Ishikawa (cell line): Measurements from ENCODE around the gene PLXNA2.

ENCODE experiments used
- CEBPB ChIP-seq: IDR thresholded peaks from 2 replicates; pipeline ENCODE4 v1.6.1; 2012
- CREB1 ChIP-seq: IDR thresholded peaks from 2 replicates; pipeline ENCODE4 v1.6.1; 2012; ENCODE audit warnings: low read depth
- EGR1 ChIP-seq: IDR thresholded peaks from 2 replicates; pipeline ENCODE4 v1.6.1; 2012
- EP300 ChIP-seq: IDR thresholded peaks from 2 replicates; pipeline ENCODE4 v1.6.1; 2012; ENCODE audit warnings: borderline replicate concordance
- FOXM1 ChIP-seq: IDR thresholded peaks from 2 replicates; pipeline ENCODE4 v1.6.1; 2012; ENCODE audit warnings: low read depth, borderline replicate concordance
- RAD21 ChIP-seq: IDR thresholded peaks from 2 replicates; pipeline ENCODE4 v1.6.1; 2012; ENCODE audit warnings: low read depth
- TAF1 ChIP-seq: IDR thresholded peaks from 2 replicates; pipeline ENCODE4 v1.6.1; 2012; ENCODE audit warnings: low read depth, mild to moderate bottlenecking
- TCF12 ChIP-seq: IDR thresholded peaks from 2 replicates; pipeline ENCODE4 v1.6.1; 2012; ENCODE audit warnings: low read depth
- TEAD4 ChIP-seq: IDR thresholded peaks from 2 replicates; pipeline ENCODE4 v1.6.1; 2012
- YY1 ChIP-seq: IDR thresholded peaks from 2 replicates; pipeline ENCODE4 v1.6.1; 2012; ENCODE audit warnings: low read depth
- ZBTB7A ChIP-seq: IDR thresholded peaks from 2 replicates; pipeline ENCODE4 v1.6.1; 2012; ENCODE audit warnings: low read depth
- TF ChIP-seq, protein P1 (sequence below): IDR thresholded peaks from 2 replicates; pipeline ENCODE4 v1.6.1; 2012; ENCODE audit warnings: low read depth, mild to moderate bottlenecking
- TF ChIP-seq, protein P2 (sequence below): IDR thresholded peaks from 2 replicates; pipeline ENCODE4 v1.6.1; 2012

DNA sequence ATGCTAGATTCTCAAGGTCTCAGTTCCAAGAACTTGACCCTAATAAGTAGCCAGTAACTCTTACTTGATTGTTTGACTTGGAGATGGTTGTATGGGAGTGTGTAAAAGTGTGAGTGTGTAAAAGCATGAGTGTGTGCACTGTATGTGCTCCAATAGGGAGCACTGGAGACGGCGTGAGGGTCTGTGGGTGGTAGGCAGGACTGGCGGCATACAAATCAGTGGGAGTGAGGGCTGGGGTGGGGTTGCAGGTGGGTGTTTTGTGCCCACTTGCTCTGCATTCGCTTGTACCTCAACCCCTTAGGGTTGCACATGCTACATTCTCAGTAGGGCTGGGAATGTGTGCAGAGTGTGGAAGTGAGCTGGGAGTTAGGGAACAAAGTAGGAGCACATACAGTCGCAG, 253.7 kb downstream of the PLXNA2 start:
- TF ChIP-seq EP300: no peak
- no peak for TF ChIP-seq CREB1
- TF ChIP-seq, protein P1, sequence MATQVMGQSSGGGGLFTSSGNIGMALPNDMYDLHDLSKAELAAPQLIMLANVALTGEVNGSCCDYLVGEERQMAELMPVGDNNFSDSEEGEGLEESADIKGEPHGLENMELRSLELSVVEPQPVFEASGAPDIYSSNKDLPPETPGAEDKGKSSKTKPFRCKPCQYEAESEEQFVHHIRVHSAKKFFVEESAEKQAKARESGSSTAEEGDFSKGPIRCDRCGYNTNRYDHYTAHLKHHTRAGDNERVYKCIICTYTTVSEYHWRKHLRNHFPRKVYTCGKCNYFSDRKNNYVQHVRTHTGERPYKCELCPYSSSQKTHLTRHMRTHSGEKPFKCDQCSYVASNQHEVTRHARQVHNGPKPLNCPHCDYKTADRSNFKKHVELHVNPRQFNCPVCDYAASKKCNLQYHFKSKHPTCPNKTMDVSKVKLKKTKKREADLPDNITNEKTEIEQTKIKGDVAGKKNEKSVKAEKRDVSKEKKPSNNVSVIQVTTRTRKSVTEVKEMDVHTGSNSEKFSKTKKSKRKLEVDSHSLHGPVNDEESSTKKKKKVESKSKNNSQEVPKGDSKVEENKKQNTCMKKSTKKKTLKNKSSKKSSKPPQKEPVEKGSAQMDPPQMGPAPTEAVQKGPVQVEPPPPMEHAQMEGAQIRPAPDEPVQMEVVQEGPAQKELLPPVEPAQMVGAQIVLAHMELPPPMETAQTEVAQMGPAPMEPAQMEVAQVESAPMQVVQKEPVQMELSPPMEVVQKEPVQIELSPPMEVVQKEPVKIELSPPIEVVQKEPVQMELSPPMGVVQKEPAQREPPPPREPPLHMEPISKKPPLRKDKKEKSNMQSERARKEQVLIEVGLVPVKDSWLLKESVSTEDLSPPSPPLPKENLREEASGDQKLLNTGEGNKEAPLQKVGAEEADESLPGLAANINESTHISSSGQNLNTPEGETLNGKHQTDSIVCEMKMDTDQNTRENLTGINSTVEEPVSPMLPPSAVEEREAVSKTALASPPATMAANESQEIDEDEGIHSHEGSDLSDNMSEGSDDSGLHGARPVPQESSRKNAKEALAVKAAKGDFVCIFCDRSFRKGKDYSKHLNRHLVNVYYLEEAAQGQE: no peak
- TF ChIP-seq TAF1: no peak
- TF ChIP-seq RAD21: no peak
- no peak for TF ChIP-seq YY1
- TF ChIP-seq EGR1: no peak
- no peak for TF ChIP-seq ZBTB7A
- TF ChIP-seq TEAD4: no peak
- no peak for TF ChIP-seq TCF12
- no peak for TF ChIP-seq CEBPB
- no peak for TF ChIP-seq FOXM1
- TF ChIP-seq, protein P2, sequence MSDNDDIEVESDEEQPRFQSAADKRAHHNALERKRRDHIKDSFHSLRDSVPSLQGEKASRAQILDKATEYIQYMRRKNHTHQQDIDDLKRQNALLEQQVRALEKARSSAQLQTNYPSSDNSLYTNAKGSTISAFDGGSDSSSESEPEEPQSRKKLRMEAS: no peak
